GM19043 (cell line): ENCODE results near the gene CMTM1.
"Not testable (repeated sequence)": the region's sequence is repeated elsewhere in the genome, so short reads cannot be mapped to it uniquely, and the experiment has no call there.

Experiments
- ATAC-seq: cut with Tn5 transposase; IDR thresholded peaks from one replicate; pipeline ENCODE4 v1.9.1; 2021; ENCODE audit warnings: low read depth; ENCODE audit not compliant: unreplicated experiment

Gene CMTM1

GRCh38 chr16:66560107-66560506, 6.1 kb upstream of the CMTM1 start:
- no peak for ATAC-seq

- no peak for ATAC-seq
These were observed 4.7 kb upstream of the CMTM1 start for GRCh38 chr16:66561381-66562080.

GRCh38 chr16:66562409-66562808, 3.8 kb upstream of the CMTM1 start:
- no peak for ATAC-seq

GRCh38 chr16:66562986-66563385, 3.3 kb upstream of the CMTM1 start:
- ATAC-seq: no peak

- ATAC-seq: no peak
These were observed 2.5 kb upstream of the CMTM1 start for GRCh38 chr16:66563574-66564334.

GRCh38 chr16:66567270-66567669, 1.0 kb downstream of the CMTM1 start:
- not testable (repeated sequence) for ATAC-seq

GRCh38 chr16:66568355-66568754, 2.1 kb downstream of the CMTM1 start:
- ATAC-seq: no peak

GRCh38 chr16:66569131-66569530, 2.9 kb downstream of the CMTM1 start:
- no peak for ATAC-seq

GRCh38 chr16:66569827-66570405, 3.7 kb downstream of the CMTM1 start:
- ATAC-seq: no peak

GRCh38 chr16:66572356-66572755, 6.1 kb downstream of the CMTM1 start:
- no peak for ATAC-seq

GRCh38 chr16:66574081-66574480, 7.8 kb downstream of the CMTM1 start:
- ATAC-seq: no peak

GRCh38 chr16:66574531-66574930, 8.3 kb downstream of the CMTM1 start:
- ATAC-seq: no peak

GRCh38 chr16:66575060-66575459, 8.8 kb downstream of the CMTM1 start:
- no peak for ATAC-seq

- no peak for ATAC-seq
These were observed 10.1 kb downstream of the CMTM1 start for GRCh38 chr16:66576296-66576695.

GRCh38 chr16:66578651-66579531, 12.7 kb downstream of the CMTM1 start, which contains the start of gene CMTM2:
Gene CMTM2 (plus strand): TSS chr16:66579463. CDS start chr16:66579608, 145 bp downstream.
- ATAC-seq: no peak

- no peak for ATAC-seq
These were observed 14.5 kb downstream of the CMTM1 start for GRCh38 chr16:66580605-66581209.

GRCh38 chr16:66581246-66581952, 15.2 kb downstream of the CMTM1 start:
- no peak for ATAC-seq

GRCh38 chr16:66585481-66586239, 19.4 kb downstream of the CMTM1 start:
- no peak for ATAC-seq
